ENCODE data around the gene RPP40.

Gene RPP40

DNA sequence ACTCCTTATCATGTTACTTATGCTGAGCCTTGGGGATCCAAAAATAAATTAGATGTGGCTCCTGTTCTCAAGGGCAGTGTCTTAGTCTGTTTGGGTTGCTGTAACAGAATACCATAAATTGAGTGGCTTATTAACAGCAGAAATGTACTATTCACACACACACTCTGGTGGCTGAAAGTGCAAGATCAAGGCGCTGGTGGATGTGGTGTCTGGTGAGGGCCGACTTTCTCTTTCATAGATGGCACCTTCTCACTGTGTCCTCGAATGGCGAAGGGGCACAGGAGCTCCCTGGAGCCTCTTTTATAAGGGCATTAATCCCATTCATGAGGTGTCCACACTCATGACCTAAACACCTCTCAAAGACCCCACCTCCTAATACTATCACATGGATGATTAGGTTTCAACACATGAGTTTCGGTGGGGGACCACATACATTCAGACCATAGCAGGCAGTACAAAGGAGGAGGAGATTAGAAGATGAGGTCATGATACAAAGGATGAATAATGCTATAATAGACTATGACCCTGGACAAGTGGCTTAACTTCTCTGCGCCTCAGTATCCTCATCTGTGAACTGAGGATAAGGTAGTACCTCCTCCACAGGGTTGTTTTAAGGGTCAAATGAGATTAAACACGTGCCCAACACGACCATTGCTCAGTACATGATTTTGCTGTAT is 34.1 kb downstream of the RPP40 start:
- no peak for DNase-seq

DNA sequence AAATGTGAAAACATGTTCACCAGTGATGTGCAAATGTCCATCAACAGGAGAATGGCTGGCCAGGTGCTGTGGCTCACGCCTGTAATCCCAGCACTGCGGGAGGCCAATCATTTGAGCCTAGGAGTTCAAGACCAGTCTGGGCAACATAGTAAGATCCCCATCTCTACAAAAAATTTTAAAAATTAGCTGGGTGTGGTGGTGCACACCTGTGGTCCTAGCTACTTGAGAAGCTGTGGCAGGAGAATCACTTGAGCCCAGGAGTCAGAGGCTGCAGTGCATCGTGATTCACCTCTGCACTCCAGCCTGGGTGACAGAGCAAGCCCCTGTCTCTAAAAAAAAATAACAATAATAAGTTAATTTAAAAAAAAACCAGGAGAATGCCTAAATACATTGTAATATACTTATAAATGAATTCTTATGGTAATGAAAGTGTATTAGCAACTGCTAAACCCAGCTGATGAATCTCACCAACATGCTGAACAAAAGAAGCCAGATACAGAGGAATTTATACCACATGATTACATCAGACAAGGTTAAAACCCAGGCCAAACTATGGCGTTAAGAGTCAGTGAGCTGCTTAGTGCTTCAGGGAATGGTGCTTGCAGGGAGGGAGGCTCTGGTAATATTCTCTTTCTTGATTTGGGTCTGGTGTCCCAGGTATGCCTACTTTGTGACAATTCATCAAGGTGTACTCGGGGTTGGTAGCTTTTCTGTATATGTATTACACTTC is 36.4 kb downstream of the RPP40 start:
- no peak for DNase-seq

DNA sequence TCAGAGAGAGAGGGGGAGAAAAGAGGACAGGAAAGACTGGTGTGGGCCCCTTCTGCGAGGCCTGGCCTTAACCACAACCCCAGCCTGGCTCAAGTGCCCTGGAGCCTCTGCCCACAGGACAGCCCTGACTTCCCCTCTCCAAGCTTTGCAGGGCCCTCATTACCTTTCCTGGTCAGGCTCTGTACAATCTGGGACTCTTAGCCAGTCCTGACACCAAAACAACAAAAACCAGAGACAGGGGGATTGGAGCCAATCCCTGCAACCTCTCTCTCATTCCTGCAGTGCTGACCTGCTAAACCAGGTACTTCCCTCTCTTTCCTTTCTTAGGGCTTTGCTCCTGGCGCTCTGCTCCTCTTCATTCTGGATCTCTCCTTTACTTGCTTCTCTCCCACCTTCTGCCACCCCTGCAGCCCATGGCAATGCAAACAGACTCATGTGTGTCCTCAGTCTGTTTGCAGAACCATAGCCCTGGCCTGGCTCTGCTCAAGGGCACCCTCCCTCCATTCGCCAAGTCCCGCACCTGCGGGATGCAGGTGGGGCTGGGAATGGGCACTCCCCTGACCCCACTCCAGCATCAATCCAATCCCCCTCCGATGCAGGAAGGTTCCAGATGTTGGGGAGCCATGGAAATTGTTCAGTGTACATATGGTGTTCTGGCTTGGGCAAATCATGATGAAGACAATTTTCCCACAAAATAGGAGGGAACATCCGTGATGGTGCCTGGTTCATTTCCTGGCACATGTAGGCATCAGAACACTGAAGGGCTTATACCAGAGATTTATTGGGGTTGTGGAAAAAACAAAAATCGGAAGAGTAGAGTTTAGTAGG is 38.1 kb downstream of the RPP40 start:
- DNase-seq, result no peak

DNA sequence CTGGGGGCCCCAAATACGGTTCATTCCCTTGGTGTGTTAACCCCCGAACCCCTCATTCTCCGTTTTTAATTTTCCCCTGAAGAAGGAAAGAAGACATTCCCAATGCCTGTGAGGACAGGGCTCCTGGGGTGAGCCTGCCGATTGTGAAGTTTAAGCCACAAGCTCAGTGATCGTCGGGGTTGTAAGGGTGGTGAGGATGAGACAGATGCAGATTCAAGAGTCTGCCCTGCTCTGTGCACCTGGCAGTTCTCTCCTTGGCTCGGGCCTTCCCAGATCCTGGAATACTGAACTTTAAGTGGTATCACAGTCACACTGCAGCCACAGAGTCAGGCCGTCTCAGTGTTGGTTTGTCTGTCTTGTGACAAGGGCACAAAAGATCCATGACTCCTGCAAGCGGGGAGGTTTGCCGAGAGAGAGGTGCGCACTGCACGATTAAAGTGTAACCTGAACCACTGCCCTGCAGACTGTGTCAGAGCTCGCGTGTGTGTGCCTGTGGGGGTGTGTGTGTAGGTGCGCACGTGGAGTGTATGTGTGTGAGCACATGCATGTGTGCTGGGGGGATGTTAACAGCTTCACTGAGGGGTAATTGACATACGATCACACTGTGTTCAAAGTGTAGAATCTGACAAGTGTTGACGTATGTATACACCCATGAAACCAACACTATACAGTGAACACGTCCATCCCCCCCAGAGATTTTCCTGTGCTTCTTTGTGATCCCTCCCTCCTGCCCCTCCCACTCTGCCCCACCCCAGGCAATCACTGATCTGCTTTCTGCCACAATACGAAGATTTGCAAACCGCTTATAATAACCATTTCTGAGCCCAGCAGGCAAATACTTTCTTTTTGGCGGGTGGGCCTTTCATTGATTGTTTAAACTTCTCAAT is 38.9 kb downstream of the RPP40 start:
- no peak for DNase-seq

DNA sequence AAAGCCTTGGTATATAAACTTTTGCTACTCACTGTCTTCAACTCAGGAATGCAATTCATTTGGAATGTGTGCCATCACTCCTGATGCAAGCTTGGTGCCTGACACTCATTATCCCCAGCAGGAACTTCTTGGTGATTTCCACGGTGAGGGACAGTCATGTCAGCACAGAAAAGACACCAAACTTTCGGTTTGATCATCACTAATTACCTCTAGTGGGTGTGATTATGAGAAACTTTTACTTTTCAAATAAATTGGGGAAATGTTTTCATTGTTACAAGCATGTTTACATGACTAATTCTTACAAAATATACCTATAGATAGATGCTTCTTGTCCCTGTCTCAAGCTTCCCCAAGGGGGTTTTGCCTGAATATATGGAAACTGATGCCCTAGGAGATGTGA is 40.9 kb downstream of the RPP40 start:
- no peak for DNase-seq

DNA sequence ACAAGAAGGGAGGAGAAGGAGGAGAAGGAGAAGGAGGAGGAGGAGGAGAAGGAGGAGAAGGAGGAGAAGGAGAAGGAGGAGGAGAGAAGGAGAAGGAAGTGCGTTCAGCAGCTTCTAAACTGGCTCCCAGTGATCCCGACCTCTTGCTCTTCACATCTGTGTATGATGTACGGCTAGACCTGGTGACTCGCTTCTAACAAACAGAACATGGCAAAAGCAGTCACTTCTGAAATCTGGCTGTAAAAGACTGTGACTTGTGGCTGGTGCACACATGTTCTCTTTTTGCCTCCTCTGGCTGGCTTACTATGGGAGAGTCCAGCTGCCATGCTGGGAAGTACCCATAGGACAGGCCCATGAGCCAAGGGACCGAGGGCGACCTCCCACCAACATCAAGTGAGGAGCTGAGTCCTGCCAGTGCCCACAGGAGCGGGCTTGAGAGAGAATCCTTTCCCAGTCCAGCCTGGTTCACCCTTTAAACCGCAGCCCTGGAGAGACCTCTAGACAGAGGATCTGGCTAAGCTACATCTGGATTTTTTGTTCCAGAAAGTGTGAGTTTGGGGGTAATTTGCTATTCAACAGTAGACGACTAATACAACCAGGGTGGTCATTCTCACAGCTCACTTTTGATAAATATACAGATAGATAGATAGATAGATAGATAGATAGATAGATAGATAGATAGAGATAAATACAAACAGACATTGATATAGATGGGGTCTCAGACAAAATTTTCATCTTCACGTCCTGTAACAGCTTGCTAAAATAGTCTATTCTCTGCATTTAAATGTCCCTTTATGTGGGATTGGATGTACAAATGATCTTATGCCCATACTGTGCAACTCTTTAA is 42.3 kb downstream of the RPP40 start:
- DNase-seq, result no peak

DNA sequence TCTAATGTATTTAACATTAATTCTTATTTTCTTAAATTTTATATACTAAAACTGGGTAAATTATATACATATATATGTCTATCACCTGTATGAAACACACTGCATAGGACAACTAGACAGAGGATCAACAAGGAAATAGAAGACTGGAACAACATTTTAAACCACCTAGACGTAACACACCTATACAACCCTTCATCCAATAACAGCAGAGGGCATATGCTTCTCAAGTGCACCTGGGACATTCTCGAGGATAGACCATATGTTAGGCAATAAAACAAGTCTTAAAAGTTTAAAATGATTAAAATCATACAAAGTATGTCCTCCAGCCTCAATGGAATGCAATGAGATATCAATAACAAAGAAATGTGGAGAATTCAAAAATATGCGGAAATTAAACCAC is 45.2 kb downstream of the RPP40 start:
- DNase-seq, result no peak

DNA sequence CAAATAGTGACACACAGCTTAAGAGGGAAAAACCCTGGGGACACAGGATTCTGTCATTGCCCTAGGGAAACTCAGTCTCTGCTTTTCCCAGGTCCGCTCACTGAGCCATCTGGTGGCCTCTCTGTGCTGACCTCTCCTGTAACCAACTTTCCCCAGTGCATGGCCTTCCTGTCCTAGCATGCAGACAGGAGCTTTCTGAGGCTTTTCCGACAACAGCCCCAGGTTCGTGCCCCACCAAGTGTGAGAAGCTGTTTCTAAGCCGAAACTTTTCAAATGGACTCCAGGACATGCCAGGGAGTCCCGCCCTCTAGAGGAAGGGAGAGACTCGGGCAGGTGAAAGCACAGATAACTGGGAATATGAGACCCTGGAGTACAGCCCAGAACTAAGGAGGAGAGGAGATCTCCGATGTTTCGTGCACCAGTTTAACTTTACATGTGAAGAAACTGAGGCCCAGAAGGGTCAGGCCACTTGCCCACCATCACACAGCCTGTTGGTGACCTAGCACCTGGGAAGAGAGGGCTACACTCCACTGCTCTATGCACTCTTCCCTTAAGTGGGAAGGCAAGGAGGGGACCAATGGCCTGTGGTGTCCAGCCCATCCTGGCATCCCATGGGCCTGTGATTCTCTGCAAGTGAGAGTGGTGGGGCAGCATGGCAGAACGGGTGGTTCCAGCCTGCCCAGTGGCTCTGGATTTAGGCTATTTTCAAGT is 46.2 kb downstream of the RPP40 start:
- DNase-seq, result no peak

DNA sequence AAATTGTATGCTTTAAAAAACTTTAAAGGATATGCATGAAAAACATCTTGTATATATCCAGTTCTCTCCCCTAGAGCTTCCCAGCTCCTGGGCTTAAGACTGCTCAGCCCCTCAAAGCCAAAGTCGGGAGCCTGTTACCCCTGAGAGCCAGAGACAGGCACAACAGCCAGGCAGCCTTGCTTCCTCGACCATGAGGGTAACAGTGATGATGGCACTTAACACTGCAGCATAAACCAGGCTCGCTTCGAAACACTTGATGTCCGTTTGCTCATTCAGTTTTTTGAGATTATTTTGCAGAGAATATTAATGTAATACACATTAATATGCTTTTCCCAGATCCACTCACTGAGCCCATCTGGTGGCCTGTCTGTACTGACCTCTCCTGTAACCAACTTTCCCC is 47.2 kb downstream of the RPP40 start:
- no peak for DNase-seq

DNA sequence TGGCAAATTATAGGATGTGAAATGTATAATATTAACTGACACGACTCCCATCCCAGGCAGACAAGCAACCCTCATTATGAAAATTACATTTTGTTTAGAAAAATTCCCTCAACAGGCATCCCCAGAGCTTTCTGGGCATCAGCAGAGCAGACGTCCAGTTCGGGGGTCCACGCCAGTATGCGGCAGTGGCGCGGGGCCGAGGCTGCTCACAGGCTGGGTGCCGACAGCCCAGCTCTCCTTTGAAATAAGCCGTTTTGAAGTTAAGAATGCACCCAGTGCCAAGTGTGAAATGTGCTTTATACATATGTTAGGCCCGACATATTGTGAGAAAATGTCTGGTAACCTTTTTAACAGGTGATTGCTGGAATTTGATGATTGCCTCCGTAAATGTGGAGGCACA is 50.4 kb downstream of the RPP40 start:
- DNase-seq, result no peak

DNA sequence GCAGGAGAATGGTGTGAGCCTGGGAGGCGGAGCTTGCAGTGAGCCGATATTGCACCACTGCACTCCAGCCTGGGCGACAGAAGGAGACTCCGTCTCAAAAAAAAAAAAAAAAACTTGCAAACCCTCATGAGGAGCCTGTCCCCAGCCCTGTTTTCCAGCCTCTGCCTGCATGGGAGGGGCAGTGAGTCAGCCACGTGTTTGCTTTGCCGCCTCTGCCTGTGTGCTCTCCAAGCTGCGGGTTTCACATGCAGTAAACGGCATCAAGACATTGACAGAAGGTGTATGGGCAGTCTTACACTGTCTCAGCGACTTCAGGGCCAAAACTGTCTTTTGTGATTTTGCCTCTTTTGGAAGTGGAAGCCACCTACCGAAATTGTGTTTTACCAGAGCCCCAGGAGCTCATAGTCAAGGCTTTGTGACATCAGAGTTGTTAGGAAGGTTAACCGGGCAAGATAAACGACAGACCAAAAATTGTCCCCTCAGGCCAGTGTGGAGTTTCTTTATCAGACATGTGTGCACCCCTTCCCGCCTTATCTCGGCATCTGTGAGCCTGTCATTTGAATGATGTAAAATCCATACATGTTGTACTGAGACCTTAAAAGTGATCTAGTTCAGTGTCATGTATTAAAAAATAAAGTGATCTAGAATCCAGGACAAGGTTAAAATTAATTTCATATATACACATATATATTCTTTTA is 52.9 kb downstream of the RPP40 start:
- no peak for DNase-seq

DNA sequence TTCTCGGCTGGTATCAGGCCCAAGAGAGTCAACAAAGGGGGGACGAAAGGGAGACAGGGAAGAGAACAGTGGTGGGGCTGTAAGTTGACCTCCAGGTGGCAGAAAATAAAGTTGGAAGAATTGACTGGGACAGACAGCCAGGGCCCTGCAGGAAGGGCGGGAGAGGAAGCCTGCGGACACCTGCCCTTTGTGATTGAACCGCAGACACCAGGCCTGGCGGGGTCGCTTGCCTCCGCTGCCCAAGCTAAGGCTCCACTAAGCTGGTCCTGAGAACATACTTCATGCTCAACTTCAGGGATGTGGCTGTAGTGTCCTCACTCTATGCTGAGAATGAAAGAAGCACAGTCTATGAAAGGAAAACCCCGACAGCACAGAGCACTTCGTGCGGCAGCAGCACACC is 53.8 kb downstream of the RPP40 start:
- no peak for DNase-seq

DNA sequence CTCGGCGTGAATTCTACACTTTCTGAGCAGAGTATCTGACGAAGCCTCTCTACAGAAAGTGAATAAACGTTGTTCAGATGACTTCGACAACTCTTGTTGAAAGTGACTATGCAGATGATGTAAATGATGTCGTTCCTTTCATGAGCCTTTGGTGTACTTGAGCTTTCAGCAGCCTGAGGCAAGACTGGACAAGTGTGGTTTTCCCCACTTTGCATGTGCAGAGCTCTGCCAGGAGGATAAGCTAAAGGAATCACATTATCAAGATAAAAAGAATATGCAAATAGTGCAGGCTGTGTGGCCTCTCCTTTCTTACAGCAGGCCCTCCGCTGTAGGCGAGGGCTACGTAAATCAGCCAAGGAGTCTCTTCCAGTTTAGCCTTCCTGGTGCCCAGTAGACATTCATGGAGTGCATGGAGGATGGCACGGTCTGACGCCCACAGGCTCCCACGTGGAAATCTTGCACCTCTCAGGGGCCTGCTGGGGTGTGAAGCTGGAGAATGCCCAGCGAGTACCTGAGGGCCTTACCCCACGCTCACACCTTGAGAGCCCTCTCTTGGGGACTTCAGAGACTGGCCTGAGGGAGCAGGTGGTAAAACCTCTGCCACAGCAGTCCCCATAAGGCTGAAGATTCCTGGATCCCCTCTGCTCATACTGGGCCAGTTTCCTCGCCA is 54.9 kb downstream of the RPP40 start:
- DNase-seq, result no peak

DNA sequence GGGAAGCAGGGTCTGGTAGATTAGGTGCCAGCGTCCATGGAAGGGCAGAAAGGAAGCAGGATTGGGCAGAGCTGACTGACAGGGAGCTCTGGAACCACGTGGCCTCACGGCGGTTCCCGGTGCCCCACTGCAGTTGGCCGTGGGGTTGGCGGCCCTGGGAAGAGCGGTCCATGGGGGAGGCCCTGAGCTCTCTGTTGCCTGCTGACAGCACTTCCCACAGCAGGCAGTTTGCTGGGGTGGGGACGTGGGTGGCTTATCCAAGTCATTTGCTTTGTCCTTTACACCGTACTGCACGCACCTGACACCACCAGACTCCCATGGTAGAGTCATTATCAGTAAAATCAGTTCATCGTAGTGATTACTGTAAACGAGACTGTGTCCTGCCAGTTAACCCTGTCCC is 56.1 kb downstream of the RPP40 start:
- DNase-seq, result no peak

DNA sequence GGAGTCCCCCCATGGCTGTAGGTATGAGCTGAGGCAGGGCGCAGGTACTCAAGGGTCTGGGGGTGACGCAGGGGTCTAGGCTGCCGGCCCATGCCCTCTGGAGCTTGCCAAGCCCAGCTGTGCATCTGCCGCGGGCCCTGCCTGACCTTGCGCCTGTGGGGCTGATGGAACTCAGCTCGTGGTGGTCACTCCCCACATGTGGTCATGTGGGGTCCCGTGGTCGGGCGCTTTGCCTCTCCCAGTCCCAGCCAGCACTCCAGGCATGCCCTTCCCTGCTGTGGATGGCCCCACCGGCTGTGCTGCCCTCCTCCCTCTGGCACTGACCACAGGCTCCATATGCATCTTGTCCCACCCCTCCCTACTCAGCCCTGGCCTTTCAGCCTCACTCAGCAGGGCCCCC is 57.3 kb downstream of the RPP40 start:
- DNase-seq, result no peak

All from AML-193 (cell line).